Calu3 (cell line): ENCODE data around the gene PLCB2. TPM values are rescaled to one million over a fixed set of nuclear protein-coding genes. Genes with fewer than 3 reads are reported as not detected.

ENCODE experiments used
- BruUV-seq: library from RNA; stranded (reverse); fragments of 400-500 nt; replicated peaks from 2 replicates; lab custom pipeline; 2021; lab: Mats Ljungman, UMichigan
- CTCF ChIA-PET: fragments of 300-600 bp; sonication (Branson Sonifier 250); formaldehyde crosslinking; loops from one replicate; lab custom pipeline; 2022; ENCODE audit warnings: antibody characterized with exemption; lab: Charles Lee
- DNase-seq: peaks from one replicate; pipeline ENCODE4 v3.0.0; 2022
- H3K27ac Mint-ChIP-seq: one replicate; pipeline ENCODE4 v1.8.0; 2022; ENCODE audit warnings: mixed read lengths; ENCODE audit not compliant: unreplicated experiment
- H3K27me3 Mint-ChIP-seq: one replicate; pipeline ENCODE4 v1.8.0; 2022; ENCODE audit warnings: mixed read lengths; ENCODE audit not compliant: unreplicated experiment
- H3K36me3 Mint-ChIP-seq: one replicate; pipeline ENCODE4 v1.8.0; 2022; ENCODE audit warnings: mild to moderate bottlenecking, moderate library complexity, mixed read lengths; ENCODE audit not compliant: insufficient read depth, unreplicated experiment
- H3K4me1 Mint-ChIP-seq: one replicate; pipeline ENCODE4 v1.8.0; 2022; ENCODE audit warnings: mild to moderate bottlenecking, low read depth, mixed read lengths; ENCODE audit not compliant: unreplicated experiment
- H3K4me3 Mint-ChIP-seq: one replicate; pipeline ENCODE4 v1.8.0; 2022; ENCODE audit warnings: mild to moderate bottlenecking, low read depth, moderate library complexity, mixed read lengths; ENCODE audit not compliant: unreplicated experiment
- H3K9me3 Mint-ChIP-seq: one replicate; pipeline ENCODE4 v1.8.0; 2022; ENCODE audit warnings: low read depth, mixed read lengths; ENCODE audit not compliant: unreplicated experiment
- CTCF ChIP-seq: fragments of 200-600 bp; IDR thresholded peaks from one replicate; pipeline ENCODE4 v1.8.0; 2022; ENCODE audit warnings: antibody characterized with exemption; ENCODE audit not compliant: unreplicated experiment
- intact Hi-C: fragments of 100-400 bp; cut with micrococcal nuclease; formaldehyde crosslinking; loops from one replicate; pipeline ENCODE4 v1.10.0; 2022; ENCODE audit not compliant: unreplicated experiment
- total RNA-seq: library from RNA; stranded (reverse); gene quantifications from 2 replicates; pipeline ENCODE4 v1.2.3, GENCODE V29; 2022

The PLCB2 gene
- total RNA-seq, 1 experiment from 2014 or later = 37.3 TPM

- DNase-seq = no peak
- no peak for TF ChIP-seq CTCF
- BruUV-seq = no TSS peak
- Mint-ChIP-seq H3K9me3 (no peaks in the 10 kb centered on the region), H3K4me1 (no peaks in the 10 kb centered on the region), H3K4me3 (no peak overlapping the region), H3K27me3 (no peaks in the 10 kb centered on the region), H3K27ac (peak overlapping the region; percentile 33), H3K36me3 (peaks cover 41% of the 10 kb centered on the region)
- intact Hi-C loops = no loop called here
- CTCF ChIA-PET = no interaction called here
These were observed 24.5 kb upstream of the PLCB2 start for GRCh38 chr15:40332113-40332781.

- Mint-ChIP-seq H3K27me3 (no peaks in the 10 kb centered on the region), H3K9me3 (no peaks in the 10 kb centered on the region), H3K4me3 (no peak overlapping the region), H3K4me1 (no peaks in the 10 kb centered on the region), H3K27ac (no peak overlapping the region), H3K36me3 (peaks cover 36% of the 10 kb centered on the region)
- DNase-seq = no peak
- intact Hi-C loops = no loop called here
- CTCF ChIA-PET = no interaction called here
- TF ChIP-seq CTCF = no peak
- no TSS peak for BruUV-seq
These were observed 23.9 kb upstream of the PLCB2 start for GRCh38 chr15:40331637-40332036.

DNA sequence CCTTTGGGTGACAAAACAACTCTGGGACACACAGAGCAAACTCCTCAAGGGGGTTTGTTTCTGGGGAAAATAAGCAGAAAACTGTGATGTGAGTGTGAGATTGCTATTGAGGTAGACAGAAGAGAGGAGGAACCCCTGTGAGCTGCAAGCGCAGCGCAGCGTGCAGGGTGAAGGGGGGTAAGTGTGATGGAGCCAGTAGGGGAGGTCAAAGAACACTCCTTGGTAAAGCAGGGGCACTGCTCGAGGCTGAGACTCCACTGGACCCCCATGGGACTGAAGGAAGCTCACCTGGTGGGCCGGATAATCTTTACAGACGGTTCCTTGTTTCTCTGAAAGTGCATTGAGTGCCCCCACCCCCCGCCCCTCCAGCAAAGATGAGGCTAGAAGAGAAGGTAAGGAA is 23.3 kb upstream of the PLCB2 start:
- no peaks in the 10 kb centered on the region for H3K4me1 Mint-ChIP-seq
- intact Hi-C loops = no loop called here
- no TSS peak for BruUV-seq
- H3K36me3 Mint-ChIP-seq = peaks cover 35% of the 10 kb centered on the region
- no peaks in the 10 kb centered on the region for H3K9me3 Mint-ChIP-seq
- no peak overlapping the region for H3K4me3 Mint-ChIP-seq
- CTCF ChIA-PET = interaction anchor here (0.7 kb wide), 1 partner anchor 107 kb away, joined by 4 read pairs; no protein-coding TSS in a partner anchor
- TF ChIP-seq CTCF = no peak
- H3K27me3 Mint-ChIP-seq = no peaks in the 10 kb centered on the region
- peak overlapping the region; percentile 65 for H3K27ac Mint-ChIP-seq
- no peak for DNase-seq

GRCh38 chr15:40330368-40330836 is 22.7 kb upstream of the PLCB2 start:
- intact Hi-C loops = no loop called here
- Mint-ChIP-seq H3K27me3 (no peaks in the 10 kb centered on the region), H3K4me3 (no peak overlapping the region), H3K36me3 (peaks cover 34% of the 10 kb centered on the region), H3K4me1 (no peaks in the 10 kb centered on the region), H3K9me3 (no peaks in the 10 kb centered on the region), H3K27ac (peak overlapping the region; percentile 65)
- no TSS peak for BruUV-seq
- CTCF ChIA-PET = interaction anchor here (0.7 kb wide), 1 partner anchor 108 kb away, joined by 4 read pairs; no protein-coding TSS in a partner anchor
- TF ChIP-seq CTCF = no peak
- DNase-seq = no peak
